Mesenchymal stem cell (in vitro differentiated cells and primary cell): ENCODE results near the gene RPL18.
"Not testable (repeated sequence)": the region's sequence is repeated elsewhere in the genome, so short reads cannot be mapped to it uniquely, and the experiment has no call there.

Source experiments
- DNase-seq: peaks from one replicate; pipeline ENCODE4 v3.0.0-alpha.2; 2013
- H2AFZ ChIP-seq: one replicate; pipeline ENCODE4 v1.6.1; 2013; ENCODE audit warnings: low read depth, mild to moderate bottlenecking, control low read depth, inconsistent platforms, low read length, moderate library complexity
- H2AK5ac ChIP-seq: 2 replicates; pipeline ENCODE4 v1.6.1; 2013; ENCODE audit warnings: low read length, moderate library complexity, mild to moderate bottlenecking, inconsistent platforms; ENCODE audit not compliant: severe bottlenecking
- H2BK120ac ChIP-seq: one replicate; pipeline ENCODE4 v1.6.1; 2013; ENCODE audit warnings: low read depth, mild to moderate bottlenecking, inconsistent platforms, low read length, moderate library complexity
- H2BK12ac ChIP-seq, 2 experiments: one replicate each; pipeline ENCODE4 v1.6.1; 2013; ENCODE audit warnings: inconsistent platforms in 2 of 2, low read length in 2 of 2, mild to moderate bottlenecking in 2 of 2, moderate library complexity in 2 of 2, control low read depth in 1 of 2
- H2BK15ac ChIP-seq: one replicate; pipeline ENCODE4 v1.6.1; 2013; ENCODE audit warnings: mild to moderate bottlenecking, low read depth, inconsistent platforms; ENCODE audit not compliant: poor library complexity, severe bottlenecking
- H2BK5ac ChIP-seq: 2 replicates; pipeline ENCODE4 v1.6.1; 2013; ENCODE audit warnings: low read depth, mild to moderate bottlenecking, low read length, control low read depth, inconsistent platforms; ENCODE audit not compliant: poor library complexity, severe bottlenecking
- H3K14ac ChIP-seq, 2 experiments: one replicate each; pipeline ENCODE4 v1.6.1; 2013; ENCODE audit warnings: inconsistent platforms in 2 of 2, low read length in 2 of 2, control low read depth in 1 of 2, mild to moderate bottlenecking in 1 of 2, moderate library complexity in 1 of 2
- H3K18ac ChIP-seq, 2 experiments: one replicate each; pipeline ENCODE4 v1.6.1; 2013; ENCODE audit warnings: inconsistent platforms in 2 of 2, low read length in 2 of 2, control low read depth in 1 of 2, low read depth in 1 of 2, mild to moderate bottlenecking in 1 of 2
- H3K23ac ChIP-seq, 2 experiments: one replicate each; pipeline ENCODE4 v1.6.1; 2013; ENCODE audit warnings: inconsistent platforms in 2 of 2, low read length in 2 of 2, mild to moderate bottlenecking in 2 of 2, moderate library complexity in 2 of 2, control low read depth in 1 of 2
- H3K27ac ChIP-seq: 2 replicates; pipeline ENCODE4 v1.5.1; 2013; ENCODE audit warnings: mild to moderate bottlenecking, moderate library complexity, low read length, control low read depth, inconsistent platforms; ENCODE audit not compliant: poor library complexity, severe bottlenecking
- H3K27me3 ChIP-seq, 2 experiments: 2 replicates each; pipeline versions ENCODE4 v1.6.1 to v1.7.0; 2013; ENCODE audit warnings: low read length in 2 of 2, mild to moderate bottlenecking in 2 of 2, moderate library complexity in 2 of 2, control low read depth in 1 of 2, inconsistent platforms in 1 of 2; ENCODE audit not compliant: control insufficient read depth in 1 of 2, insufficient read depth in 1 of 2
- H3K36me3 ChIP-seq, 2 experiments: 2 replicates each; pipeline versions ENCODE4 v1.6.1 to v1.7.0; 2013; ENCODE audit warnings: low read length in 2 of 2, control low read depth in 1 of 2, inconsistent platforms in 1 of 2, low read depth in 1 of 2, mild to moderate bottlenecking in 1 of 2; ENCODE audit not compliant: insufficient read depth in 2 of 2, control insufficient read depth in 1 of 2
- H3K4ac ChIP-seq, 2 experiments: one replicate each; pipeline ENCODE4 v1.6.1; 2013; ENCODE audit warnings: inconsistent platforms in 2 of 2, low read length in 2 of 2, mild to moderate bottlenecking in 2 of 2, moderate library complexity in 2 of 2, control low read depth in 1 of 2, low read depth in 1 of 2
- H3K4me1 ChIP-seq: 2 replicates; pipeline ENCODE4 v1.6.1; 2013; ENCODE audit warnings: low read depth, low read length, control low read depth; ENCODE audit not compliant: control insufficient read depth, insufficient read depth
- H3K4me2 ChIP-seq: 2 replicates; pipeline ENCODE4 v1.6.1; 2013; ENCODE audit warnings: low read length, mild to moderate bottlenecking, inconsistent platforms; ENCODE audit not compliant: poor library complexity, severe bottlenecking
- H3K4me3 ChIP-seq, 2 experiments: 2 replicates each; pipeline versions ENCODE4 v1.5.1 to v1.7.0; 2013; ENCODE audit warnings: low read length in 2 of 2, mild to moderate bottlenecking in 2 of 2, control low read depth in 1 of 2, low read depth in 1 of 2; ENCODE audit not compliant: insufficient read depth in 1 of 2
- H3K79me1 ChIP-seq: replicated peaks from 2 replicates; pipeline ENCODE4 v1.6.1; 2013; ENCODE audit warnings: mild to moderate bottlenecking, control low read depth, low read length, inconsistent platforms; ENCODE audit not compliant: poor library complexity, severe bottlenecking
- H3K9ac ChIP-seq: 2 replicates; pipeline ENCODE4 v1.7.0; 2013; ENCODE audit warnings: mild to moderate bottlenecking, low read length, moderate library complexity
- H3K9me3 ChIP-seq: 2 replicates; pipeline ENCODE4 v1.7.0; 2013; ENCODE audit warnings: mild to moderate bottlenecking, low read length; ENCODE audit not compliant: control insufficient read depth
- H4K8ac ChIP-seq: one replicate; pipeline ENCODE4 v1.6.1; 2013; ENCODE audit warnings: inconsistent platforms, mild to moderate bottlenecking, low read length, moderate library complexity
- H4K91ac ChIP-seq: one replicate; pipeline ENCODE4 v1.6.1; 2013; ENCODE audit warnings: mild to moderate bottlenecking, low read length, inconsistent platforms
- WGBS: methylation state at CpG from one replicate; pipeline ENCODE4 v1.1.7; 2013; ENCODE audit warnings: mixed read lengths; 5-methylcytosine and 5-hydroxymethylcytosine counted together

RPL18 gene

DNA sequence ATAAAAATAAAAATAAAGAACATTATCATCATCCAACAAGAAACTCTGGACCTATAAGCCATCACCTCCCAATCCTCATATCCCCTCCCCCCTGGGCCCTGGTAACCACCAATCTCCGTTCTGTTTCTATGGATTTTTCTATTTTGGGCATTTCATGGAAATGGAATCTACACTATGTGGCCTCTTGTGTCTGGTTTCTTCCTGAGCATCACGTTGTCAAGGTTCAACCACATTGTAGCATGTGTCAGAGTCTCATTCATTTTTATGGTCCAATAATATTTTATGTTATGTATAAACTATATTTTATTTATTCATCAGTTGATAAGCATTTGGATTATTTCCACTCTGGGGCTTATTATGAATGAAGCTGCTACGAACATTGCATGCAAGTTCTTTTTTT lies 40.1 kb downstream of the RPL18 start:
- DNase-seq, result peak; percentile 34
- Histone ChIP-seq H2BK12ac (no peak overlapping the region), H2AK5ac (no peak overlapping the region), H3K4me3 (no peak overlapping the region), H3K4me1 (no peaks in the 10 kb centered on the region), H3K9ac (no peak overlapping the region), H2BK5ac (no peak overlapping the region), H3K79me1 (no peaks in the 10 kb centered on the region), H3K14ac (no peak overlapping the region), H2BK120ac (no peak overlapping the region), H3K27me3 (no peaks in the 10 kb centered on the region), H3K36me3 (no peaks in the 10 kb centered on the region), H4K91ac (no peak overlapping the region), H4K8ac (no peak overlapping the region), H3K9me3 (no peaks in the 10 kb centered on the region), H2BK15ac (no peak overlapping the region), H3K4me2 (no peak overlapping the region), H3K27ac (no peak overlapping the region), H3K23ac (no peak overlapping the region), H2AFZ (no peak overlapping the region), H3K4ac (no peak overlapping the region), H3K18ac (no peak overlapping the region)
- 77% methylated on average over 1 of the region's 3 CpGs for WGBS

DNA sequence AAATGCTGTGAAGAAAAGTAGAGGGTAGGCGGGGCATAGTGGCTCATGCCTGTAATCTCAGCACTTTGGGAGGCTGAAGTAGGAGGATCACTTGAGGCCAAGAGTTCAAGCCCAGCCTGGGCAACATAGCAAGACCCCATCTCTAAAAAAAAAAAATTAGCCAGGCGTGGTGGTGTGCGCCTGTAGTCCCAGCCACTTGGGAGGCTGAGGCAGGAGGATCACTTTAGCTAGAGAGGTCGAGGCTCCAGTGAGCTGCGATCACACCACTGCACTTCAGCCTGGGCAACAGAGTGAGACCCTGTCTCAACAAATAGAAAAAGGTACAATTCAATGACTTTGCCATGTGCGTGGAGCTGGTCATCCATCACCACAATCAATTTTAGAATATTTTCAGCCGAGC lies 41.1 kb downstream of the RPL18 start:
- not testable (repeated sequence) for DNase-seq, H3K9ac ChIP-seq, H3K4me2 ChIP-seq, H3K27ac ChIP-seq, H3K23ac ChIP-seq, H3K4me1 ChIP-seq, H3K4me3 ChIP-seq, H3K9me3 ChIP-seq, H4K8ac ChIP-seq, H3K79me1 ChIP-seq, H2AFZ ChIP-seq, H2BK5ac ChIP-seq, H2BK120ac ChIP-seq, H2BK12ac ChIP-seq, H2BK15ac ChIP-seq, H3K36me3 ChIP-seq, H3K14ac ChIP-seq, H3K27me3 ChIP-seq, H2AK5ac ChIP-seq, H3K4ac ChIP-seq, H3K18ac ChIP-seq, H4K91ac ChIP-seq
- WGBS, result 95% methylated on average over 7 of the region's 7 CpGs

DNA sequence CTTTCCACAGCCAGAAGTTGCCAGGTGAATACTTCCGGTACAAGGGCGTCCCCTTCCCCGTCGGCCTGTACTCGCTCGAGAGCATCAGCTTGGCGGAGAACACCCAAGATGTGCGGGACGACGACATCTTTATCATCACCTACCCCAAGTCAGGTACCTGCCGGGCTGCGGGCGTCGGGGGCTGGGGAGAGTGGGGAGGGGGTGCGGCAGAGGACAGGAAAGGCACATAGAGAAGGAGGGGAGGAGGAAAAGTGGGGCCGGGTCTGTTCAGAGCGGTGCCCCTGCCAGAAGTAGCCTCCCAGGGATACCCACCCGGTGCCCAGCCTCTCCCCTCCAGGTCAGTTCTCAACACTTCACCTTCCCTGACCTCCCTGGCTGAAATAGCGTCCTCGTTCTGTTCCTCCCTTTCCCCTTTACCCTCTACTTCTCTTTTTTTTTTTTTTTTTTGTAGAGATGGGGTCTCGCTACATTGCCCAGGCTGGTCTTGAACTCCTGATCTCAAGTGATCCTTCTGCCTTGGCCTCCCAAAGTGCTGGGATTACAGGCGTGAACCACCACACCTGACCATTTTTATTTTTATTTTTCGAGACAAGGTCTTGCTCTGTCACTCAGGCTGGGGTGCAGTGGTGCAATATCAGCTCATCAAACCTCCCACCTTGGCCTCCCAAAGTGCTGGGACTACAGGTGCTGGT lies 42.9 kb downstream of the RPL18 start:
- no peaks in the 10 kb centered on the region for H3K9me3 ChIP-seq
- H4K91ac ChIP-seq, result no peak overlapping the region
- WGBS, result 79% methylated on average over 13 of the region's 23 CpGs
- H3K36me3 ChIP-seq, result no peaks in the 10 kb centered on the region
- no peak overlapping the region for H3K18ac ChIP-seq
- H2BK15ac ChIP-seq, result no peak overlapping the region
- H3K14ac ChIP-seq, result no peak overlapping the region
- H2AK5ac ChIP-seq, result no peak overlapping the region
- H2BK120ac ChIP-seq, result no peak overlapping the region
- H3K4ac ChIP-seq, result no peak overlapping the region
- peaks cover 6% of the 10 kb centered on the region for H3K4me1 ChIP-seq
- no peak overlapping the region for H2BK5ac ChIP-seq
- H2AFZ ChIP-seq, result no peak overlapping the region
- H2BK12ac ChIP-seq, result no peak overlapping the region
- H3K9ac ChIP-seq, result no peak overlapping the region
- no peak overlapping the region for H3K4me2 ChIP-seq
- no peak overlapping the region for H3K23ac ChIP-seq
- no peaks in the 10 kb centered on the region for H3K27me3 ChIP-seq
- H3K79me1 ChIP-seq, result no peaks in the 10 kb centered on the region
- H3K4me3 ChIP-seq, result no peak overlapping the region
- H4K8ac ChIP-seq, result no peak overlapping the region
- DNase-seq, result no peak
- no peak overlapping the region for H3K27ac ChIP-seq

DNA sequence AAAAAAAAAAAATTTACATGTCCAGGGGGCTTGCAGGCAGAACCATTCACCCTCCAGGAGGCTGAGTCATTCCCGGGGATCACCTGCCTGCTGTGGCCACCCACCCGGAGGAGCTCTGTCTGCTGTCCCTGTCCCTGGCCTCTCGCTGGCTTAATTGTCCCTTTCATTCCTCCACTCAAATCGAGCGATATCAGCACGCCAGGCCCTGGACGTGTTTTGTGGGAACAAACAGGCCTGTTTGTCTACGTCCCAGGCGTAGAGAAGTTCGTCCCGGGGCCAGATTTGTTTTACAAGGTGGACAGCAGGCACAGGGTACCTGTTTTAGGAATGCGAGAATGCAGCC lies 45.8 kb downstream of the RPL18 start:
- no peaks in the 10 kb centered on the region for H3K27me3 ChIP-seq
- no peak overlapping the region for H3K9ac ChIP-seq
- H3K4ac ChIP-seq, result no peak overlapping the region
- no peak overlapping the region for H3K14ac ChIP-seq
- no peak for DNase-seq
- 73% methylated on average over 12 of the region's 12 CpGs for WGBS
- H3K27ac ChIP-seq, result no peak overlapping the region
- H3K4me2 ChIP-seq, result no peak overlapping the region
- H2BK5ac ChIP-seq, result no peak overlapping the region
- no peak overlapping the region for H2BK15ac ChIP-seq
- H2AFZ ChIP-seq, result no peak overlapping the region
- no peaks in the 10 kb centered on the region for H3K36me3 ChIP-seq
- no peak overlapping the region for H4K91ac ChIP-seq
- no peak overlapping the region for H4K8ac ChIP-seq
- peaks cover 13% of the 10 kb centered on the region for H3K4me1 ChIP-seq
- H2BK12ac ChIP-seq, result no peak overlapping the region
- H3K23ac ChIP-seq, result no peak overlapping the region
- H2AK5ac ChIP-seq, result no peak overlapping the region
- H3K18ac ChIP-seq, result no peak overlapping the region
- no peak overlapping the region for H2BK120ac ChIP-seq
- no peaks in the 10 kb centered on the region for H3K79me1 ChIP-seq
- H3K4me3 ChIP-seq, result no peak overlapping the region
- no peaks in the 10 kb centered on the region for H3K9me3 ChIP-seq
